NCI-H82 treated with DMSO at 0.1 percent for 48 hours (cell line): ENCODE measurements around the gene CAVIN4.

Experiments
- DNase-seq: peaks from one replicate; lab custom pipeline; 2025; ENCODE audit not compliant: unreplicated experiment; lab: John Stamatoyannopoulos, UW

Gene CAVIN4

GRCh38 chr9:100577776-100578448 lies at the start of gene CAVIN4:
CAVIN4 (plus strand) TSS chr9:100578079; CDS start chr9:100578144, 65 bp downstream.
- no peak for DNase-seq

- DNase-seq = no peak
Measured at GRCh38 chr9:100534401-100534800, 43.5 kb upstream of the CAVIN4 start.

GRCh38 chr9:100540327-100540726 lies 37.6 kb upstream of the CAVIN4 start:
- no peak for DNase-seq

- DNase-seq = no peak
Measured at GRCh38 chr9:100549048-100549447, 28.8 kb upstream of the CAVIN4 start.

GRCh38 chr9:100554935-100555401 lies 22.9 kb upstream of the CAVIN4 start:
- peak; percentile 30 for DNase-seq

- DNase-seq = no peak
Measured at GRCh38 chr9:100555471-100555870, 22.4 kb upstream of the CAVIN4 start.

- DNase-seq = no peak
Measured at GRCh38 chr9:100557053-100557452, 20.8 kb upstream of the CAVIN4 start.

- DNase-seq = no peak
Measured at GRCh38 chr9:100561256-100561655, 16.6 kb upstream of the CAVIN4 start.

- DNase-seq = no peak
Measured at GRCh38 chr9:100567856-100568255, 10.0 kb upstream of the CAVIN4 start.

- DNase-seq = no peak
Measured at GRCh38 chr9:100573655-100574260, 4.1 kb upstream of the CAVIN4 start.

- no peak for DNase-seq
Measured at GRCh38 chr9:100575006-100575405, 2.9 kb upstream of the CAVIN4 start.

GRCh38 chr9:100575765-100576386 lies 2.0 kb upstream of the CAVIN4 start:
- DNase-seq = no peak

GRCh38 chr9:100578610-100579009 lies 731 bp downstream of the CAVIN4 start:
- DNase-seq = no peak

- DNase-seq = no peak
Measured at GRCh38 chr9:100579665-100580064, 1.8 kb downstream of the CAVIN4 start.

GRCh38 chr9:100580257-100580656 lies 2.4 kb downstream of the CAVIN4 start:
- DNase-seq = no peak

GRCh38 chr9:100581081-100581480 lies 3.2 kb downstream of the CAVIN4 start:
- DNase-seq = no peak

- no peak for DNase-seq
Measured at GRCh38 chr9:100581661-100582060, 3.8 kb downstream of the CAVIN4 start.

GRCh38 chr9:100583014-100583802 lies 5.3 kb downstream of the CAVIN4 start:
- DNase-seq = no peak

- no peak for DNase-seq
Measured at GRCh38 chr9:100584951-100585350, 7.1 kb downstream of the CAVIN4 start.

- no peak for DNase-seq
Measured at GRCh38 chr9:100586093-100586492, 8.2 kb downstream of the CAVIN4 start.

- no peak for DNase-seq
Measured at GRCh38 chr9:100587375-100587774, 9.5 kb downstream of the CAVIN4 start.
